ENCODE results near the gene SCPEP1.
A peak's percentile ranks its signal among the peaks of the same experiment; 100 is the strongest.

SCPEP1 gene

GRCh38 chr17:57002904-57003303 is 25.0 kb downstream of the SCPEP1 start:
- DNase-seq (ENCODE audit: low spot score), result no peak

- no peak for DNase-seq (ENCODE audit: low spot score)
Measured at GRCh38 chr17:57004944-57005579, 27.1 kb downstream of the SCPEP1 start.

- DNase-seq (ENCODE audit: low spot score), result no peak
Measured at GRCh38 chr17:57006040-57006439, 28.1 kb downstream of the SCPEP1 start.

- DNase-seq (ENCODE audit: low spot score), result no peak
Measured at GRCh38 chr17:57008958-57009357, 31.0 kb downstream of the SCPEP1 start.

GRCh38 chr17:57009737-57010445 is 32.0 kb downstream of the SCPEP1 start:
- peak; percentile 49 for DNase-seq (ENCODE audit: low spot score)

- no peak for DNase-seq (ENCODE audit: low spot score)
Measured at GRCh38 chr17:57010487-57010886, 32.6 kb downstream of the SCPEP1 start.

- no peak for DNase-seq (ENCODE audit: low spot score)
Measured at GRCh38 chr17:57011491-57012015, 33.6 kb downstream of the SCPEP1 start.

- DNase-seq (ENCODE audit: low spot score), result no peak
Measured at GRCh38 chr17:57016071-57016763, 38.3 kb downstream of the SCPEP1 start.

- DNase-seq (ENCODE audit: low spot score), result no peak
Measured at GRCh38 chr17:57016764-57017116, 38.8 kb downstream of the SCPEP1 start.

GRCh38 chr17:57017625-57018024 is 39.7 kb downstream of the SCPEP1 start:
- DNase-seq (ENCODE audit: low spot score), result no peak

- no peak for DNase-seq (ENCODE audit: low spot score)
Measured at GRCh38 chr17:57020208-57020607, 42.3 kb downstream of the SCPEP1 start.

- DNase-seq (ENCODE audit: low spot score), result no peak
Measured at GRCh38 chr17:57021226-57021940, 43.5 kb downstream of the SCPEP1 start.

GRCh38 chr17:57025876-57026275 is 47.9 kb downstream of the SCPEP1 start:
- DNase-seq (ENCODE audit: low spot score), result no peak

GRCh38 chr17:57027852-57028251 is 49.9 kb downstream of the SCPEP1 start:
- DNase-seq (ENCODE audit: low spot score), result no peak

- no peak for DNase-seq (ENCODE audit: low spot score)
Measured at GRCh38 chr17:57032343-57032742, 54.4 kb downstream of the SCPEP1 start.

GRCh38 chr17:57033296-57033695 is 55.4 kb downstream of the SCPEP1 start:
- DNase-seq (ENCODE audit: low spot score), result no peak

GRCh38 chr17:57034807-57035754 is 57.1 kb downstream of the SCPEP1 start:
- no peak for DNase-seq (ENCODE audit: low spot score)

GRCh38 chr17:57035971-57036481 is 58.1 kb downstream of the SCPEP1 start:
- no peak for DNase-seq (ENCODE audit: low spot score)

- no peak for DNase-seq (ENCODE audit: low spot score)
Measured at GRCh38 chr17:57037411-57037810, 59.5 kb downstream of the SCPEP1 start.

GRCh38 chr17:57038486-57038885 is 60.6 kb downstream of the SCPEP1 start:
- DNase-seq (ENCODE audit: low spot score), result no peak

- no peak for DNase-seq (ENCODE audit: low spot score)
Measured at GRCh38 chr17:57040571-57040970, 62.6 kb downstream of the SCPEP1 start.

All from globus pallidus (tissue), 1 donor.